HT-29 (cell line): Measurements from ENCODE around the gene SLC13A4. TPM values are rescaled to one million over a fixed set of nuclear protein-coding genes. Genes with fewer than 3 reads are reported as not detected.

Source experiments
- DNase-seq: peaks from one replicate; pipeline ENCODE4 v3.0.0-alpha.2; 2015; ENCODE audit warnings: low spot score
- total RNA-seq: library from RNA; depleted of rRNA; stranded (reverse); fragments of >200 nt; shearing (Covaris generic); gene quantifications from 2 replicates; pipeline ENCODE4 v1.2.3, GENCODE V29; 2014

SLC13A4 gene
- total RNA-seq, 1 experiment from 2014 or later, result not detected

DNA sequence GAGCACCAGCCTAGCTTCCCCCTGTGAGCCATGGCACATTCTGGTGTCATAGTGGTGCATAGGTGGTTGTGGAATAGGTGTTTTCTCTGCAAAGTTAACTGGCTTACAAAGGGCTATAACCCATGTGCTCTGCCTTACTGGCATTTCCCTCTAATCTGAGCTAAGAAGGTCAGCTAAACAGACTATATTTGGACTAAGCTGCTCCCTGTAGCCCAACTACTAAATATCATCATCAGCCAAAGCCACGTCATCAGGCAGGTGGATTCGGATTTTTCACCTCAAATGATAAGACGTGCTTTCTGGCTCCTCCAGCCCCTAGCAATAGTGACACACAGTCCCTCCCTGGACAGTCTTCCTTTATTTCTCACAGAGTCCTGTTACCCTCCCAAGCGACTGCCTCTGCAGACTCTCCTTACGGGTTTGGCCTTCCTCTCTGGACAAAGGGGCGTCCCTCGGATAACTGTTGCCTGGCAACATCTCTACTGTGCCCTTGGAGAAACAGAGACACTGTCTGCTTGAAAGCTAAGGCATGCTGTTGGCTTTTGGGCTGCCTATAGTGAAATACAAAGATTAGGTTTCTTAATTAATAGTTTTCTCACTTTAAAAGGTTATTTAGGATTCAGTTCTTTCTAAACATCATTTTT, 9.1 kb downstream of the SLC13A4 start:
- no peak for DNase-seq

DNA sequence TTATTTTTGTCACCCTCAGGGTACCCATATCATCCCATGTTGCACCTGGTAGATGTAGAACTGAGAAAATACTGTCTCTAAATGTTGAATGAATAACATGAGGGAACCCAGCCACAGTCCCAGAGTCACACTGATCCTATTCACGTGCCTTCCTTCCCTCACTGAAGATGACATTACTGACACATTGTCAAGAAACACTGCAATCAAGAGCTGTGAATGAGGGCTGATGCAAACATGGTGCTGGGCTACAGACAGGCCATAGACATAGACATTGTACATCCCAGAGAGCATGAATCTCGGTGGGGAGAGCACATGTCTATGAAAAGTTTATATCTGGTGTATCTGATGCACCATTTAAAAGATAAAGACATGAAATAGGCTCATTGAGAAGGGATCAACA, 9.8 kb downstream of the SLC13A4 start:
- DNase-seq, result no peak

DNA sequence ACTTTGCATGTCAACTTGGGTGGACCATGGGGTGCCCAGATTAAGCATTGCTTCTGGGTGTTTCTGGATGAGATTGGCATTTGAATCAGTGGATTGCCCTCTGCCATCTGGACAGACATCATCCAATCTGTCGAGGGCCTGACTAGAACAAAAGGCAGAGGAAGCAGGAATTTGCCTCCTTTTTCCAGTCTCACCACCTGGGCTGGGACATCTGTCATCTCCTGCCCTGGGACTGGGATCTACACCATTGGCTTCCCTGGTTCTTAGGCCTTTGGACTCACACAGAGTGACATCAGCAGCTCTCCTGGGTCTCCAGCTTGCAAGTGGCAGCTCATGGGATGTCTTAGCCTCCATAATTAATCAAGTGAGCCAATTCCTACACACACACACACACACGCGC, 10.3 kb downstream of the SLC13A4 start:
- no peak for DNase-seq

DNA sequence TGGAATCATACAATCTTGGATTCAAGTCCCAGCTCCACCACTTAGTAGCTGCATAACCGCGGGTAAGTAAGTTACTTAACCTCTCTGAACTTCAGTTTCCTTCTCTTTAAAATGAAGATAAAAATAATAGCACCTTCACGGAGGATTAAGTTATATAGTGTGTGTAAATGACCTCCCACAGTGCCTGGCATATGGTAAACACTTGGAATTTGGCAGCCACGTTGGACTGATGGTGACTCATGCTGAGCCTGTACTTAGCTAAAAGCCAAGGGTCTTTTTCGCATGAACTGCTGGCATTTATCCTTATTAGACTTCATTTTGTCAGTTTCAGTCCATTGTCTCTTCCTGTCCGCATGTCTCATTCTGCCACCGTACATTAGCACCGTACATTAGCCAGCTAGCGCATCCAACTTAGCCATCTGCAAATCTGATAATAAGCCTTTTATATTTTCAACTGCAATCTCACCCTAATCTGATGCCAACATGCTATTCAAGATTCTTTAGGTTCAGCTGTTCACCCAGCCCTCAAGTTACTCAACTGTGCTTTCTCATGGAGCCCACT, 11.2 kb downstream of the SLC13A4 start:
- DNase-seq, result no peak

DNA sequence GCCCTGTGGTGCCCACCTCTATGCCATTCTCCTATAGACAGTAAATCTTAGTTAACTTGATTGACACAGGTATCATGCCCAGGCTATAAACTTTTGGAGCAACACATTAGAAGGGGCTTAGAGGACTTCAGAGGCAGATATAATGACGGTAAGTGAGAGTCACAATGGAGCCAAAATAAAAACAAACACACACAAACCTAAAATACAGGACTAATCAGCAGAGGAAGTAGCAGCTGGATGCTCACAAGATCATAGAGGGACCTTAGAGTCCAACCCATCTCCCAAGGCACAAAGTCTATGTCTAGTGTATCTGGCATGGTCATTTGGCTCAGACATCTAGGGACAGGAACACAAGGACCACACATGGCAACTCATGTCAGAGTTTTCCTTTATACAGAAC, 12.3 kb downstream of the SLC13A4 start:
- no peak for DNase-seq

DNA sequence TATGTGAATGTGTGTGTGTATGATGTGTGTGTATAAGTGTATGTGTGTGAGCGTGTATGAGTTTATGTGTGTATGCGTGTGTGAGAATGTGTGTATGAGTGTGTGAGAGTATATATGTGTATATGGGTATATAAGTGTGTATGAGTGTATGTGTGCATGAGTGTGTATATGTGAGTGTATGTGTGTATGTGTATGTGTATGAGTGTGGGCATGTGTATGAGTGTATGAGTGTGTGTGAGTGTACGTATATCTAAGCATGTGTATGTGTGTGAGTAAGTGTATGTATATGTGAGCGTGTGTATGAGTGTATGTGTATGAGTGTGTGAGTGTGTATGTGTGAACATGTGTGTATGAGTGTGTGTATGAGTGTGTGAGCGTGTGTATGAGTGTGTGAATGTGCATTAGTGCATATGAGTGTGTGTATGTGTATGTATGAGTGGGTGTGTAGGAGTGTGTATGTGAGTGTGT, 12.9 kb downstream of the SLC13A4 start:
- no peak for DNase-seq

DNA sequence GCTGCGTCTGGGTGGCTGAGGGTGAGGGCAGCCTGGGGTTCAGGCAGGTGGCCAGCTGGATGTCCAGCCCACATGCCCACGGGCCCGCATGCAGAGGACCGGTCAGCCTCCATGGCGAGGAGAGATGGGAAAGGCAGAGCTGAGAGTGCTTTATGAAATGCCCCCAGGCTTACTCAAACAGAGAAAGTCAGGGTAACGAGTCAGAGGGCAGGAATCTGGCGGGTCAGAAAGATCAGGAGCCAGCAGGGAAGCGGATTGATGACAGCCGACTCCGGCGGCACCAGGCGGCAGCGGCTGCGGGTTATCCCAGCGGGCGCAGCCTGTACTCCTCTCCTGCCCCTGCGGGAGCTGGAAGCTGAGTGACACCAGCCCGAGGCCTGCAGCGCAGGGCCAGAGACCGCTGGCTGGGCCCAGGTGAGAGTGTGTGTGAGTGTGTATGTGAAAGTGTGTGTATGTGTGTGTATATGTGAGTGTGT, 13.4 kb downstream of the SLC13A4 start:
- DNase-seq, result no peak

DNA sequence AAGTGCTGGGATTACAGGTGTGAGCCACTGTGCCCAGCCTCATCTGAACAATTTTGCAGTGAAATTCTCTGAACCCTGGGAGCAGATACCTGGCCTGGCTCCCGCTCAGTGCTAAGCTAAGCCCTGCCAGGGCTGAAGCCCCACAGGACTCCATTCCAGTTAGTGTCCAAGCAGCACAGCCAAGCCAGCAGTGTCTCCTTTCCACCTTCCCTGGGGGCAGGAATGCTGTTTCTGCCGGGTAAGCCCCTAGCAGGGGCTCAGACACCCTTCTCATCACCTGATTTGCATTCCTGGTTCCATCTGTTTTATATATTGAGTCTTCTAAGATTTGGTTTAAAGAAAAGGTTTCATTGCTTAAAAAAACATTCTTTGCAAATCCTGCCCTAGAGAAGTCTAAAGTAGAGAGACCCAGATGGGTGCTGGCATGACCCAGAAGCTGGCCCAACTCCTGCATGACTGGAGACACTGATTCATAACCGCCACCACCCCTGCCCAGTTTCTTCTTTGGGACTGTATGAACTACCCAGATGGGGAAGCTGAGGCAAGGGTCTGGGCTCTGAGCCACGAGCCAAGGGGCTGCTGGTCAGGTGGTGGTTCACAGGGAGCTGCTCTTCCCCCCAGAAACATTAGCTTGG, 14.0 kb downstream of the SLC13A4 start:
- DNase-seq, result no peak

DNA sequence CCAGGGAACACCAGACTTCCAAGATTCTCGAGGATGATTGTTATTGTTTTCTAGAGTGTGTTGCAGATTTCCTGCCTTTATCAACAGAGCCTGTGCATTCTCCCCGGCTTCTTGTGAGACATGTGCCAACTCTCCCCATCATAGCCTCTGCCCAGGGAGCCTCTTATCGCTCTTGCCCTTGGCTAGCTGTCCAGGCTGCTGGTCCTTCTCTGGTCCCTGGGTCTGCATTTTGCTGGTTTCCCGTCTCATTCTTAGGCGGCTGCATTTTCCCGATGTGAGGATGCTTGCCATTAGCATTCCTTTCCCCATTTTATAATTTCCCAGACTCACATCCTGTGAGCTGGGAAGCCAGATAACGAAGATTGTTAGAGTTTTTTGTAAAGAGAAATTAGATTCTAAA, 15.2 kb downstream of the SLC13A4 start:
- DNase-seq, result no peak

DNA sequence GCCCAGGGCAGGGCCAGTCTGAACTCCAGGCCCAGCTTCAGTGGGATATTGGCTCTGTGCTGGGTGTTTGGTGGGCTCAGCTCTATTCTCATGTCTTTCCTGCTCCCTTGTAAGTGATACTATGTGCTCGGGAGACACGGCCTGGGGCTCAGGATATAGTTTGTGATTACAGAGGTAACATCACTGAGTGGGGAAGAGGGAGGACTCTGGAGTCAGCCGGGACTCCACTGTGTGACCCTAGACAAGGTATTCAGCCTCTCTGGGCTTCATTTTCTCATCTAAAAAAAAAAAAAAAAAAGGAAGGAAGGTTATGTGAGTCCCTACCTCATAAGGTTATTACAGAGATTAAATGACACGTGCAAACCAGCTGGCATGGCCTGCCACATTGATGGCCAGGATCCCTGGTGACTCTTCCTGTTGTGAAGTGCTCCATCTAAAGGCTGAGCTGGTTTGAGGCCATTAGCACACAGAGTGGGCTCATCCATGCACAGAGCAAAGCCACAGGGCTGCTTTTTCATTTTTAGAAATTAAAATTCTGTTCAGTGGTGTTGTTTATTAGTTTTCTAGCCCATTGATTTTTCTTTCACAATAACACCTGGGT, 15.7 kb downstream of the SLC13A4 start:
- no peak for DNase-seq

DNA sequence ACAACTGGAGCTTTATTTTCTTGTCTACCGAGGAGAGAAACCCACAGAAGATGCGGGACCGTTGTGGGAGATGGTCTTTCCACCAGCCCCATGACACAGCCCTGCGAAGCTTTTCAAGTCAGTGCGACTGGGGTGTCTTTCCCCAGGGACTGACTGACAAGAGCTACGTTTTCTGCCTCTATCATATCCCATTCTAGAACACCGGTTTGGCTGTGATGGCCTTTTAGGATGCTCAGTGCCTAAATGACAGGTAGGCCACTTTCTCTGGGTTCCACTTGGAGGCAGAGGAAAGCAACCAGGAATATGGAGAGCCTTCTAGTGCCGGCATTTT, 16.9 kb downstream of the SLC13A4 start:
- no peak for DNase-seq

DNA sequence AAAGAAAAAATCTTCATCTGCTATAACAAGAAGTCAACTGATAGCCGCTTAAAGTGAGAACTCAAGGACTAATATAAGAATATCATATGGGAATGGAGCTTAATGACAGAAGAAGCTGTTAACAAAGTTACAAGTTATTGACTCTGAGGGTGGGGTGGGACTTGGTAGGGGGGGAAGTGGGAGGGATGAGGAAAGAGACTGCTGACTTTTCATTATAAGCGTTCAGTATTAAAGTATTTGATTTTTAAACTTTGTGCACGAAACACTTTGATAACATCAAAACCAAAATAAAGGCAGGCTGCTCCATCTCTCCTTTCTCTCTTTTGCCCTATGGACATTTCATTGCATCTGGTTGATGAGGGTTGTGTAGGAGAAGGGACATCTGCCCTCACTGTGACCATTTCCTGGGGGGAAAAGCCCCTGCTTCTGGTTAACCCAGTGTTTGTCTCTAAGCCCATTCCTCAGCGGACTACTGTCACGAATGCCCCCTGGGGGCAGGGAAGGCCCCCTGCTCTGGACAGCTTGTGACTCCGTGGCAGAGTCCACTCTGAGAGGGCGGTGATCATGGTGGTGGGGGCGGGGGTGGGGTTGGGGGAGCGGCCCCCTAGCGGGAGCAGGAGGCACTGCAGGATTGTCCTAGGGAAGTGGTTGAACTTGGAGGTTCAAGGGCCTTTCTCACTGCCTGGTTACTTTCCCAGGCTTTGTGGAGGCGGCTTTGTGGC, 17.4 kb downstream of the SLC13A4 start:
- peak; percentile 40 for DNase-seq

DNA sequence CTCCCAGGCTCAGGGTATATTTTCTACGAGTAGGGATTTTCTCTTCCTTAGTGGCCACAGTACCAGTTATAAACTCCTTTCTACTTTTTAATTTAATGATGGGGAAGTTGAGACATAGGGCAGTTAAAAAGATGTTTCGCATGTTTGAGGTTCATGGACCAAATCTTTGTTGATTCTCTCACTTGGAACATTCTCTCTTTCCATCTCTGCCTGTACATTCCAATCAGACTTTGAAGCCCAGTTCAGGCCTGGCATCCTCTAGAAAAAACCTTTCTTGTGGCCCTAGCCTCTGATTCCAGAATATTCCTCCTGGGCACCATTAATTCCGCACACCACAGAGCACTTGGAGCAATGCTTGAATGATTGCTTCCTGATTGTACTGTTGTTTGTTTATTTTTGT, 18.5 kb downstream of the SLC13A4 start:
- no peak for DNase-seq

DNA sequence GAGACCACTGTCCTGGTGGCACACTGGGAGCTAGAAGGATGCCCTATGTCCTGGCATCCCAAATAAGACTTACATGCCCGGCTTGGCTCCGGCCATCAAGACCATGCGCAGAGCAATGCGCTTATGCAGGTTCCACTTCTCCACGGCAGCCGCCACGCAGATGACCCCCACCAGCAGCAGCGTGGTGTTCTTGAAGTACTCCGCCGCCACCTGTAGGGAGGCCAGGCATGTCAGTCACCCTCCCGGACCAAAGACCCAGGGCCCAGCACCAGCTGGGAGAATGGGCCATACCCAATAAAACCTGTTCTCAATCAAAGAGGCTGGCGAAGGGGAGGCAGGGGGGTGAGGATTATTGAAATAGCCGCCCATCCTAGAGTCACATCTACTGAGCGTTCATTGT, 19.9 kb downstream of the SLC13A4 start:
- DNase-seq, result no peak

DNA sequence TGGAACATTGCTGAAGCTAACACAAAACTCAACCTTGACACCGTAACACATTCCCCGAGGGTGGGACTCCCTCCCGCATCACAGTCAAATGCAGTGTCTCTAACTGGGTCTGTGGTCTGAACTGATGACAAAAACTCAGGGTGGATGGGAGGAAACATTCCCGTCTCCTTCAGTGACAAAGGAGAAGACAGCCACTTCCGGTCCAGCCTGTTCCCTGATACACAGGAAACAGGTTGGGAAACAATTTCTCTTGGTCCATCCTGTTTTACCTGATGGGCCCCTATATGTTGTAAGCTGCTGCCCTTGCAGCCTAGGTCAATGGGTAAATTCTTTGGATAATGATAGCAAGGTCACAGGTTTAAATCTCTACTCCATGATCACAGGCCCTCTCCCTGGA, 20.4 kb downstream of the SLC13A4 start:
- no peak for DNase-seq

DNA sequence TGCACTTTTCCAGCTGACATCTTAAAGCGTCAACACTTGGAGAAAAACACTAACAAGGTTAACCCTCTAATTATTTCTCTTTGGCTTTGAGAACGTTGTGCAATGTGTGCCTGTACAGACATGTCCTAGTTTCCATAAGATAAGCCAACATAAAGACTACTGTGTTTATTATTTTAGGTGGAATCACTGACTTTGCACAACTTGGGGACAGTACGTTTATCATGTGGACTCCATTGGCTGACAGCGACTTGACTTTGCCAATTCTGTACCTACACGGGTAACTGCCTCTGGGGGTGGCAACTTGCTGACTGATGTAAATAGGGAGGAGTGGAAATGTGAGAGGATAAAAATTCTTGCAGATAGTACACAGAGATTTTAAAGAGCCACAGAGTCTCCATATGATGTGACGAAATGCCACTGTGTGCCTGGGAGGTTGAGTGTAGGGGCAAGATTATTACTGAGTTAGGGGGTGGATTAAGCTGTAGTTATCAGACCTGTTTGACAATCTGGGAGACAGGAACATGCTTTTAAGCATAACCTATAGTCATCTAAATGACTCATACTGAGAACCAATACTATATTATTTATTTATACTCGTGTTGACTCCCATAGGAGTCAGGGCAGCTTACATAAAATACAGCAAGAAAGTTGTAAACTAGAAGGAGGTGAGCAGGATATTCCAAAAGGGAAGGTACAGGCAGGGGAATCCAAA, 21.0 kb downstream of the SLC13A4 start:
- no peak for DNase-seq

DNA sequence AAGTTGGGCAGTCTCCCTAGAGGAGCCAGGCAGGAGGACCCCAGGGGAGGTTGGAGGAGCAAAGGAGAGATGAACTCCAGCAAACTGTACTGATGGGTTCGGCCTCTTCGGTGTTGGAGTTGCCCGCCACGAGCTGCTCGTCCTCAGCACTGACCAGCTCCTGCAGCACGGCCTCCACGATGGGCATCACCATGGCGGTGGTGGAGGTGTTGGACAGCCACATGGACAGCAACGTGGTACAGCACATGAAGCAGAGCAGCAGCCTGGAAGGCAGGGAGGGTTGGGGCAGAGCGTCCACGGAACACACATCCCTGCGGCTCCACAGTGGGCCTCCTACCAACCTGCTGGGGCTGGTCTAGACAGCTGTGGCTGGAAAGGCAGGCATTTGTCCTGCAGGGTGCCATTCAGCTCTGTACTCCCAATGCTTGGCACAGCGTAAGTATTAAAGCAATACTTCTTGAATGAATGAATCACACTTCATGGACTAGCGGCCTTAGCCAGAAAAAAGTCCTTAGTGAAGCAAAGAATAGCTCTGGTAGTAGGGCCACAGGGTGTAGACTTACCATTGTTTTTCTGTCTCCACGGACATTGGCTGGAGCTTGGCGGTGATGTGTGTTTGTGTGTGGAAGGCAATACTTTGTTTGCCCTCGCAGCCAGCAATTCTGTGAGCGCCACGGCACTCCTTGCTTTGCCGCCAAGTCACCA, 21.8 kb downstream of the SLC13A4 start:
- DNase-seq, result no peak

DNA sequence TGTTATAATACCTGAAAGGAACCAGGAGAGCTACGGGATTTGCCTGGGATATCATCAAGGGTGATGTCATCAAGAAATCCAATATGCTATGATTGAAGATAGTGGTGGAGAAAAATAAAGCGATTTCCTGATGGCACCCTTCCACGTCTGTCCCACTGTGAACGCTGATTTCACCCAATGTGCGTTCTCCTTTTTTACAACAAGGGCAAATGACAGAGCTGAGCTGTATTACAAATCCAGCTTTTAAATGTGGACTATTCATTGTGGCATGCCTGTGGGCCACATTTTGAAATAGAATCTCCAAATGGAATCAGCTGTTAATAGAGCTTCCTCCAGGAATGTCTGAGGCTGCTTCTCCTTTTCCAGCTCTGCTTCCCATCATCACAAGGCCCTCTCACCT, 23.3 kb downstream of the SLC13A4 start:
- no peak for DNase-seq

DNA sequence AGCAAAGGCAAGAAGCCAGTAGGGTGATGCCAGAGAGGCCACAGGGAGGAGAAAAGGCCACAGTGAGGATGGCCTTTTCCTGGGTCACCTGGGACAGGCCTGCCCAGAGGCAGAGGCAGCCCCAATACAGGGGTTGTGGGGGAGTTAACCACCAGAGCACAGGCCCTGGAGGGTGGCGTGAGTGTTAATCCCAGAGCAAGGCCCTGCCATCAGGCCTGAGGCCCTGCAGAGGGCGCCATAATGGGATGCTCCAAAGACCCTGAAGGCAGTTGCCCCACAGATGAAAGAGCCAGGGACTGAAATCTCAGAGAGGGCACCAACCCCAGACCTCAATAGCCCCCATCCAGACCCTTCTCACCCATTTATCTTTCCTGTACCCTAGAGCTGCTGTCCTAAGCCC, 23.9 kb downstream of the SLC13A4 start:
- no peak for DNase-seq

DNA sequence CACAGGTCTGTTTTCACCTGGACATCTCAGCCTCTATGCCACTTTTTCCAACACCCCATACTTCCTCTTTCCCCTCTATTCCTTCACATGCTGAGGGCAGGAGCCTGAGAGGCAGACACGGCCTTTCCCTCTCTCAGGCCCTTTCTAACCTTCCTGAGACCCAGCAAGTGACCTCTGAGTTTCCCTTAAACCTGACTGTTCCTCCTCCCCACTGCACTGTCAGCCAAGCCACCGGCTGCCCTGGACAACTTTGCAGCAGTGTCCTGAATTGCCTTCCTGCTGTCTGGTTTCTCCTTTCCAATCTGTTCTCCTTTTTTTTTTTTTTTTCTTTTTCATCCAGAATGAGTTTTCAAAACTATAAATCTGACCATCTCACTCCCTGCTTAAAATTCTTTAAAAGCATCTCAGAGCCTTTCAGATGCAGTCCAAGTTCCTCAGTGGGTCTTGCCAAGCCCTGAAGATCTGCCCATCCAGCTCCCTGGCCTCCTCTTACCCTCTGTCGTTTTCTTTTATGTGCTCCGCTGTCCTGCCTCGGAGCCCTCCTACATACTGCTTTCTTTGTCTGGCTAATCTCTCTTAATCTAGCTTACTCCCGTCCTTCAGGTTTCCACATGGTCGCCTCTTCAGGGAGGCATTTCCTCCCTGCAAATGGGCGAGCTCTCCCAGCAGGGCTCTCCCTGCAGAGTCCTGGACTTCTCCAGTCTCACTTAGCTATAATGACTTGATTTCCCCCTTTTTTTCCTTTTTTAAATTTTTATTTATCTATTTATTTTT, 30.5 kb downstream of the SLC13A4 start:
- no peak for DNase-seq
